Amniotic stem cell (primary cell): ENCODE measurements around the gene CLDN15.
A peak's percentile ranks its signal among the peaks of the same experiment; 100 is the strongest.
"Not testable (repeated sequence)": the region's sequence is repeated elsewhere in the genome, so short reads cannot be mapped to it uniquely, and the experiment has no call there.

ENCODE experiments used
- DNase-seq: peaks from one replicate; lab custom pipeline; 2025; lab: John Stamatoyannopoulos, UW

Gene CLDN15

GRCh38 chr7:101237206-101238067, at the start of gene CLDN15:
CLDN15 (minus strand) TSS chr7:101237802; CDS start chr7:101237581, 221 bp downstream.
- DNase-seq, result no peak

- no peak for DNase-seq
These were observed 49.4 kb upstream of the CLDN15 start for GRCh38 chr7:101287032-101287431.

GRCh38 chr7:101285880-101286279, 48.3 kb upstream of the CLDN15 start:
- not testable (repeated sequence) for DNase-seq

- DNase-seq, result no peak
These were observed 47.6 kb upstream of the CLDN15 start for GRCh38 chr7:101285171-101285570.

GRCh38 chr7:101280912-101281311, 43.3 kb upstream of the CLDN15 start:
- not testable (repeated sequence) for DNase-seq

GRCh38 chr7:101278461-101279292, 41.1 kb upstream of the CLDN15 start:
- DNase-seq, result no peak

GRCh38 chr7:101277155-101277554, 39.6 kb upstream of the CLDN15 start:
- DNase-seq, result no peak

- DNase-seq, result no peak
These were observed 35.6 kb upstream of the CLDN15 start for GRCh38 chr7:101273206-101273605.

GRCh38 chr7:101271021-101271420, 33.4 kb upstream of the CLDN15 start:
- DNase-seq, result no peak

GRCh38 chr7:101269664-101270063, 32.1 kb upstream of the CLDN15 start:
- DNase-seq, result no peak

GRCh38 chr7:101265622-101266516, 28.3 kb upstream of the CLDN15 start:
- no peak for DNase-seq

GRCh38 chr7:101264102-101264706, 26.6 kb upstream of the CLDN15 start:
- DNase-seq, result not testable (repeated sequence)

- DNase-seq, result no peak
These were observed 20.7 kb upstream of the CLDN15 start for GRCh38 chr7:101258243-101258731.

GRCh38 chr7:101255796-101256195, 18.2 kb upstream of the CLDN15 start:
- no peak for DNase-seq

- not testable (repeated sequence) for DNase-seq
These were observed 15.6 kb upstream of the CLDN15 start for GRCh38 chr7:101253199-101253598.

GRCh38 chr7:101251871-101252659, 14.5 kb upstream of the CLDN15 start:
- peak; percentile 98 for DNase-seq

GRCh38 chr7:101250324-101250723, 12.7 kb upstream of the CLDN15 start:
- DNase-seq, result no peak

- no peak for DNase-seq
These were observed 10.7 kb upstream of the CLDN15 start for GRCh38 chr7:101248276-101248675.

GRCh38 chr7:101245147-101245668, 7.6 kb upstream of the CLDN15 start:
- DNase-seq, result no peak
